Esophagus squamous epithelium (tissue), 5 donors: ENCODE measurements around the gene GPD1. TPM values are rescaled to one million over a fixed set of nuclear protein-coding genes. Genes with fewer than 3 reads are reported as not detected.
"Not testable (repeated sequence)": the region's sequence is repeated elsewhere in the genome, so short reads cannot be mapped to it uniquely, and the experiment has no call there.

Experiments used
- DNase-seq: peaks from one replicate; lab custom pipeline; 2025; lab: John Stamatoyannopoulos, UW
- H3K27ac ChIP-seq, 4 donors: fragments of 200-600 bp; sonication (generic); one replicate each; pipeline ENCODE4 v1.5.1; 2016 to 2019; ENCODE audit warnings: mild to moderate bottlenecking in 1 of 4
- H3K27me3 ChIP-seq, 4 donors: fragments of 200-600 bp; sonication (generic); 1 replicate in 3 of 4; 2 replicates in 1 of 4; pipeline versions ENCODE4 v1.5.1 to v1.6.0; 2017 to 2021; ENCODE audit warnings: antibody characterized with exemption in 1 of 4
- H3K36me3 ChIP-seq, 3 donors: fragments of 200-600 bp; sonication (generic); one replicate each; pipeline ENCODE4 v1.5.1; 2016 to 2019
- H3K4me1 ChIP-seq, 3 donors: fragments of 200-600 bp; sonication (generic); one replicate each; pipeline ENCODE4 v1.5.1; 2017 to 2019
- H3K4me3 ChIP-seq, 4 donors: fragments of 200-600 bp; sonication (generic); 1 replicate in 3 of 4; 2 replicates in 1 of 4; pipeline ENCODE4 v1.5.1; 2016 to 2019; ENCODE audit warnings: mild to moderate bottlenecking in 2 of 4, moderate library complexity in 1 of 4
- H3K9me3 ChIP-seq, 3 donors: fragments of 200-600 bp; sonication (generic); one replicate each; pipeline ENCODE4 v1.5.1; 2016 to 2019
- POLR2A ChIP-seq, 4 donors: fragments of 450-650 bp; IDR thresholded peaks; one replicate each; pipeline ENCODE4 v1.6.1; 2017; ENCODE audit warnings: antibody characterized with exemption in 4 of 4, mild to moderate bottlenecking in 4 of 4, moderate library complexity in 3 of 4
- WGBS, 2 donors: methylation state at CpG; one replicate each; pipeline ENCODE4 v1.1.5; 2018; 5-methylcytosine and 5-hydroxymethylcytosine counted together
- intact Hi-C: fragments of 100-400 bp; cut with DNase I; formaldehyde crosslinking; loops from one replicate; pipeline ENCODE4 v1.15.0; 2022
- total RNA-seq, 4 donors: library from RNA; depleted of rRNA; stranded (reverse); fragments of >200 nt; gene quantifications; one replicate each; pipeline ENCODE4 v1.1.0, GENCODE V29; 2016
- TF ChIP-seq, protein P1 (sequence below), 6 experiments: fragments of 450-650 bp in 4 of 6; fragments of 200-600 bp in 2 of 6; sonication (generic) in 2 of 6; IDR thresholded peaks; one replicate each; pipeline ENCODE4 v1.5.1; 2016 to 2019; ENCODE audit warnings: antibody characterized with exemption in 6 of 6, mild to moderate bottlenecking in 4 of 6, moderate library complexity in 4 of 6
- donor health status: DM: yes; HTN: yes; CAD: no.

The GPD1 gene
- total RNA-seq, 4 donors from 2014 or later: 0.38 to 0.53 (median 0.44) TPM; not detected in 1

GRCh38 chr12:50147281-50147680 is 43.5 kb downstream of the GPD1 start:
- TF ChIP-seq, protein P1, sequence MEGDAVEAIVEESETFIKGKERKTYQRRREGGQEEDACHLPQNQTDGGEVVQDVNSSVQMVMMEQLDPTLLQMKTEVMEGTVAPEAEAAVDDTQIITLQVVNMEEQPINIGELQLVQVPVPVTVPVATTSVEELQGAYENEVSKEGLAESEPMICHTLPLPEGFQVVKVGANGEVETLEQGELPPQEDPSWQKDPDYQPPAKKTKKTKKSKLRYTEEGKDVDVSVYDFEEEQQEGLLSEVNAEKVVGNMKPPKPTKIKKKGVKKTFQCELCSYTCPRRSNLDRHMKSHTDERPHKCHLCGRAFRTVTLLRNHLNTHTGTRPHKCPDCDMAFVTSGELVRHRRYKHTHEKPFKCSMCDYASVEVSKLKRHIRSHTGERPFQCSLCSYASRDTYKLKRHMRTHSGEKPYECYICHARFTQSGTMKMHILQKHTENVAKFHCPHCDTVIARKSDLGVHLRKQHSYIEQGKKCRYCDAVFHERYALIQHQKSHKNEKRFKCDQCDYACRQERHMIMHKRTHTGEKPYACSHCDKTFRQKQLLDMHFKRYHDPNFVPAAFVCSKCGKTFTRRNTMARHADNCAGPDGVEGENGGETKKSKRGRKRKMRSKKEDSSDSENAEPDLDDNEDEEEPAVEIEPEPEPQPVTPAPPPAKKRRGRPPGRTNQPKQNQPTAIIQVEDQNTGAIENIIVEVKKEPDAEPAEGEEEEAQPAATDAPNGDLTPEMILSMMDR (IDR thresholded peaks at IDR 0.05): no peak
- TF ChIP-seq POLR2A (IDR thresholded peaks at IDR 0.05): no peak
- H3K36me3 ChIP-seq: peaks cover 0 to 19% (median 6%) of the 10 kb centered on the region in 3 donors
- H3K9me3 ChIP-seq: no peaks in the 10 kb centered on the region
- H3K27me3 ChIP-seq: no peaks in the 10 kb centered on the region
- intact Hi-C loops: no loop called here
- peaks cover 0 to 7% (median 0%) of the 10 kb centered on the region in 3 donors for H3K4me1 ChIP-seq
- 95 to 97% methylated on average over 4 of the region's 4 CpGs for WGBS, 2 donors
- no peak overlapping the region for H3K4me3 ChIP-seq
- DNase-seq: no peak
- H3K27ac ChIP-seq: no peak overlapping the region

DNA sequence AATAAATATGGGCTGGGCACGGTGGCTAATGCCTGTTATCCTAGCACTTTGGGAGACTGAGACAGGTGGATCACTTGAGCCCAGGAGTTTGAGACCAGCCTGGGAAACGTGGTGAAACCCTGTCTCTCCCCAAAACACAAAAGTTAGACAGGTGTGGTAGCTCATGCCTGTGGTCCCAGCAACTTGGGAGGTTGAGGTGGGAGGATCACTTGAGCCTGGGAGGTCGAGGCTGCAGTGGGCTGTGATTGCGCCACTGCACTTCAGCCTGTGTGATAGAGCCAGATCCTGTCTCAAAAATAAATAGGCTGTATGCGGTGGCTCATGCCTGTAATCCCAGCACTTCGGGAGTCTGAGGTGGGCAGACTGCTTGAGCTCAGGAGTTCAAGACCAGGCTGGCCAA is 44.2 kb downstream of the GPD1 start:
- DNase-seq: not testable (repeated sequence)
- WGBS, 2 donors: 85 to 96% methylated on average over 3 to 5 of the region's 6 CpGs

GRCh38 chr12:50149311-50149710 is 45.5 kb downstream of the GPD1 start:
- peaks cover 0 to 7% (median 0%) of the 10 kb centered on the region in 3 donors for H3K36me3 ChIP-seq
- intact Hi-C loops: no loop called here
- no peak overlapping the region for H3K27ac ChIP-seq
- H3K9me3 ChIP-seq: no peaks in the 10 kb centered on the region
- TF ChIP-seq, protein P1 (IDR thresholded peaks at IDR 0.05): no peak
- no peak for TF ChIP-seq POLR2A (IDR thresholded peaks at IDR 0.05)
- DNase-seq: no peak
- no peak overlapping the region for H3K4me3 ChIP-seq
- WGBS, 2 donors: 64% methylated on average over 3 of the region's 3 CpGs
- no peaks in the 10 kb centered on the region for H3K27me3 ChIP-seq
- H3K4me1 ChIP-seq: peaks cover 0 to 7% (median 0%) of the 10 kb centered on the region in 3 donors

More for the DNA sequence above, 44.2 kb downstream of the GPD1 start:
- H3K36me3 ChIP-seq: peaks cover 0 to 11% (median 6%) of the 10 kb centered on the region in 3 donors
- H3K27me3 ChIP-seq, H3K4me1 ChIP-seq, H3K9me3 ChIP-seq, H3K4me3 ChIP-seq, intact Hi-C loops, H3K27ac ChIP-seq: not testable (repeated sequence)

DNA sequence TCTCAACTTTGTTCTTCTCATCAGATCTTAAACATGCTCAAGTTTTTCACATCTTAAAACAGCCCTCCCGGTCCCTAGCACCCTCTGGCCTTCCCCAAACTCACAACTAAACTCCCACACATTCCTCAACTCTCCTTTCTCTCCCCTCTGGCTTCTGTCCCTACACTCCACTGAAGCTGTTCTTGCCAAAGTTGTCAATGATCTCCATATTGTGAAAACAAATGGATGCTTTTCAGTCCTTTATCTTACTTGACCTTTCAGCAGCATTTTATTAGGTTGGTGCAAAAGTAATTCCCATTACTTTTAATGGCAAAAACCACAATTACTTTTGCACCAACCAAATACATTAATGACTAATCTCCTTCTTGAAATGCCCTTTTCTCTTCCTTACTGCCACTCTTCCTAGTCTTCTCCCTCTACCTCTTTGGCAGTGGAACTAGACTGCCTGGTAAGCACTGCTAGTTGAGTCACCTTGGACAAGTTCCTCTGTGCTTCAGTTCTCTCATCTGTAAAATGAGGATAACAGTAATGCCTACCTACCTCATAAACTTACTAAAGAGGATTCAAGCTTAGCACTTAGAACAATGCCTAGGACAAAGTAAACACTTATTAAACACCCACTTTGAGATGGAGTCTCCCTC is 47.4 kb downstream of the GPD1 start:
- Histone ChIP-seq H3K27me3 (no peaks in the 10 kb centered on the region), H3K4me3 (no peak overlapping the region), H3K27ac (no peak overlapping the region), H3K4me1 (peaks cover 0 to 7% (median 0%) of the 10 kb centered on the region in 3 donors), H3K36me3 (peaks cover 0 to 6% (median 0%) of the 10 kb centered on the region in 3 donors), H3K9me3 (no peaks in the 10 kb centered on the region)
- intact Hi-C loops: no loop called here
- TF ChIP-seq POLR2A (IDR thresholded peaks at IDR 0.05): no peak
- TF ChIP-seq, protein P1 (IDR thresholded peaks at IDR 0.05): no peak
- WGBS, 2 donors: 53 to 75% methylated on average over 1 of the region's 1 CpG
- no peak for DNase-seq

DNA sequence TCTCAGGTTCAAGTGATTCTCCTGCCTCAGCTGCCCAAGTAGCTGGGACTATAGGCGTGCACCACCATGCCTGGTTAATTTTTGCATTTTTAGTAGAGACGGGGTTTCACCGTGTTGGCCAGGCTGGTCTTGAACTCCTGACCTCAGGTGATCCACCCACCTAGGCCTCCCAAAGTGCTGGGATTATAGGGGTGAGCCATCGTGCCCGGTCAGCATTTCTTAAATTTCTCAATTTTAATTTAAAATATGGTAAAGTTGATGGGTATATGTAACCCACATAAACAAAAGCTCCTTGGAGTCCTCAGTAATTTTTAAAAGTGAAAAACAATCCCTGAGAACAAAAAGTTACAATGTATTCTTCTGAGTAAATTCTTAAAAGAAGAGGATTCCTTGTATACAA is 51.1 kb downstream of the GPD1 start:
- H3K36me3 ChIP-seq, H3K27ac ChIP-seq, H3K4me1 ChIP-seq, H3K9me3 ChIP-seq, H3K27me3 ChIP-seq, intact Hi-C loops, H3K4me3 ChIP-seq, DNase-seq: not testable (repeated sequence)
- WGBS, 2 donors: 84 to 99% methylated on average over 5 of the region's 5 CpGs

DNA sequence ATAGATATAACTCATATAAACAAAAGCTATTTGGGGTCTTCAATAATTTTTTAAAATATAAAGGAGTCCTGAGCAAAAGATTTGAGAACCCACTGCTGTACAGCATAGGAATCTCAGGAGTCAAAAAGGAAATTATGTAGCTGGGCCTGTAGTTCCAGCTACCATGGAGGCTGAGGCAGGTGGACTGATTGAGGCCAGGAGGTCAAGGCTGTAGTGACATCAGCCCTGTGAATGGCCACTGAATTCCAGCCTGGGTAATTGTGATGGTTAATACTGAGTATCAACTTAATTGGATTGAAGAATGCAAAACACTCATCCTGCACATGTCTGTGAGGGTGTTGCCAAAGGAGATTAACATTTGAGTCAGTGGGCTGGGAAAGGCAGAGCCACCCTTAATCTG is 52.8 kb downstream of the GPD1 start:
- H3K36me3 ChIP-seq: peaks cover 0 to 6% (median 0%) of the 10 kb centered on the region in 3 donors
- H3K27me3 ChIP-seq: no peaks in the 10 kb centered on the region
- H3K27ac ChIP-seq: no peak overlapping the region
- H3K4me1 ChIP-seq: peaks cover 0 to under 1% (median 0%) of the 10 kb centered on the region in 3 donors
- no peaks in the 10 kb centered on the region for H3K9me3 ChIP-seq
- intact Hi-C loops: no loop called here
- H3K4me3 ChIP-seq: no peak overlapping the region
- no peak for DNase-seq
- no peak for TF ChIP-seq POLR2A (IDR thresholded peaks at IDR 0.05)
- TF ChIP-seq, protein P1 (IDR thresholded peaks at IDR 0.05): no peak
